ENCODE data around the gene TOR4A.

Gene TOR4A

DNA sequence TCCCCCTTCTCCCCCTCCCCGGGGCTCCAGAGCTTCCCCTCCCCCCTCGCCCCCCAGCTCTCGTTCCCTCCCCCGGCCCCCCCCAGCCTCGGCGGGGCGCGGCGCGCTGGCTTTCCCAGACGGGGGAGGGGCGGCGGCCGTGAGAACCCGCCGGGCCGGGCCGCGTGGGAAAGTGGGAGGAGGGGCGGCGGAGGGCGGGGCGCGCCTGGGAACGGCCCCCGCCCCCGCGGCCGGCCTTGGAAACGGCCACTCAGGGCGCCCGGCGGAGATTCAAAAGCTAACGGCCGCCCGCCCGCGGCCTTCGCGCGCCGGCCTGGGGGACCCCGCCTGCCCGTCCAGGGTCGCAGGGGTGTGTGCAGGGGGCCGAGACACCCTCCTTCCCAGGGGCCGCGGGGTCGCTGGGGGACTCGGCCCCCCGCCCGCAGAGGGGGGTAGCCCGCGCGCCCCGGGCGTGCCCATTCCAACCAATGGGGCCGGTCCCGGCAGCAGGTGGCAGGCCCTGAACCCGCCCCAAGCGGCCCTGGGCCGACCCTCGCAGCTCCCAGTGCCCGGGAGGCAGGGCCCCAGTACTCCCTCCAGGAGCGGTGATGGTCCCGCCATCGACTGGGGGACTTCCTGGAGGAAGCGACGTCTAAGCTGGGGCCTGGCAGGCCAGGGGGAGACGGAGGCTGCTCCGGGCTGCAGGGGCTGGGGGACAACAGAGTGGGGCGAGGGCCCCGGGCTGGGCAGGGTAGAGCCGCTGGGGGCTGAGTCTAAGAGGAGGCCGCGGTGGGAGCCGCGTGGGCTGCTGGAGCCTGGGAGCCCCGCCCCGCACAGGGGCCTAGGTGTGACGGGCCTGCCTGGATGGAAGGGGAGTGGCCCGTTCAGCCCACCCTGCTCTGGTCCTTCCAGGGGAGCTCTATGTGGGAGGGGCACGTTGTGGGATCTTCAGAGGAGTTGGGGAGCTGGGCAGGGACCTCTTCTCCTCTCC is 38.8 kb downstream of the TOR4A start:
- no peak for ATAC-seq (replicated peaks; ENCODE audit: extremely low read depth, poor library complexity, severe bottlenecking)
- Mint-ChIP-seq H3K27ac (ENCODE audit: low read depth) (no peak overlapping the region), H3K9me3 (no peaks in the 10 kb centered on the region), H3K36me3 (ENCODE audit: insufficient read depth) (no peaks in the 10 kb centered on the region), H3K4me3 (no peak overlapping the region), H3K4me1 (no peaks in the 10 kb centered on the region), H3K27me3 (no peaks in the 10 kb centered on the region)
- peak in 1 of 2 donors; percentile 9 for DNase-seq (ENCODE audit: low spot score in 2 of 2)

DNA sequence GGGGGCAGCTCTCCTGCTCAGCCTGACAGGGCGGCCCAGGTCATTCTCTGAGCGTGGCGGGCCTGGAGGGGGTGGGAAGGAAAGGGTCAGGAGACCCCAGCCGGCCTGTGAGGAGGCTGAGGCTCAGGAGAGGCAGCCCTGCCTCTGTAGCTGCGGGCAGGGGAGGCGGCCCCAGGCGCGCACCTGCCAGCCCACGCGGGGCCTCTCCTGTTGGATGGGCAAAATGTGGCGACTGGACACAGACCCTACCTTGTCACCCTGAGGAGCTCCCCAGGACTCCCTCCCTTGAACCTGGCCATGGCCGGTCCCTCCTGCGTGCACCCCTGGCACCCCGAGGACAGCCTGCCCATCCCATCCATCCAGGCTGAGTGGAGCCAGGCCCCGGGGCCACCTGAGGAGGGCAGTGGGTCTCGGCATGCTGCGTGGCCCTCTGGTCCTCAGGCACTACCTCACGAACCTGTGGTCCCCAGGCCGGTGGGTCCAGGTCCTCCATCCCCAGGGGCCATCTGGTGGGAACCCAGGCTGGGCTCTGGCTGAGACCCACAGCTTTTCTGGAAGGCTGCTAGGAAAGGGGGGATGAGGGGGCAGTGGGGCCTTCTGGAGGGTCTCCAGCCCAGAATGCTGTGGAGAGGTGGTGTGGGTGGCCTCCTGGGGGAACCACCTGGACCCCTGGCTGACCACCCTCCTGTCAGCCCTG is 39.6 kb downstream of the TOR4A start:
- no peaks in the 10 kb centered on the region for H3K9me3 Mint-ChIP-seq
- H3K36me3 Mint-ChIP-seq (ENCODE audit: insufficient read depth): no peaks in the 10 kb centered on the region
- H3K4me3 Mint-ChIP-seq: no peak overlapping the region
- no peak for ATAC-seq (replicated peaks; ENCODE audit: extremely low read depth, poor library complexity, severe bottlenecking)
- no peaks in the 10 kb centered on the region for H3K4me1 Mint-ChIP-seq
- H3K27ac Mint-ChIP-seq (ENCODE audit: low read depth): no peak overlapping the region
- H3K27me3 Mint-ChIP-seq: no peaks in the 10 kb centered on the region
- no peak for DNase-seq (ENCODE audit: low spot score in 2 of 2)

DNA sequence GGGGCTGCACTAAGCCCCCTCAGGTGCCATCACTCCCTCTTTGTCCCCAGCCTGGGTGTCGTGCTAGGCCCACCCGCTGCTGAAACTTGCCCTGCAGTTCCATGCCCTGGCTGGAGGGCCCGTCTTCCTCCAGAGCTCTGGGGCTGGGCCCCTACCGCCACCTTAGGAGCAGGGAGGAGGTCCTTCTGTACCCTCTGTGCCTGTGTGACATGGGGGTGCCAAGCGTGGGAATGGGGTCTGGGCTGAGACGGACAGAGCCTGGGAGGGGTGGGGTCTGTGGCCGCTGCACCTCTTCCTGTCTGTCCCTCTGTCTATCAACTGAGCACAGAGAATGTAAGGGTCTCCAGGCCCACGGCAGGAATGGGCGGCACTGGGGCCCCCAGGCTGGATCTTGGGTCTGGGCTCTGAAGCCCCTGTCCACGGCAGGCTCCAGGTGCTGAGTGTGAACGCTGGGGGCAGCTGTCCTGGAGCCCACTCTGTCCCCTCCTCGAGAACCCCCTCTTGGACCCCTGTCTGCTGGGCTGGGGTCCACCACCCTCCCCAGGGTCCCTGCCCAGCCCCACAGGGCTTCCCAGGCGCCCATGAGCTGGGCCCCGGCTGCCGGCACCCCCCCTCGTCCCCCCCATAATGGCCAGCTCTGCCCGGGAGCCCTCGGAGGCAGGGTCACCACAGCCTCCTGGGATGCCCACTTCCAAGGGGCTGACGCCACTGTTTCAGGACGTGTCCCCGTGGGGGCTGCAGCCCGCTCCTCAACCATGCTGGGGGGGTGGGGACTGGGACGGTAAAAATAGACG is 40.4 kb downstream of the TOR4A start:
- no peak overlapping the region for H3K4me3 Mint-ChIP-seq
- no peaks in the 10 kb centered on the region for H3K9me3 Mint-ChIP-seq
- H3K27ac Mint-ChIP-seq (ENCODE audit: low read depth): no peak overlapping the region
- H3K36me3 Mint-ChIP-seq (ENCODE audit: insufficient read depth): no peaks in the 10 kb centered on the region
- H3K27me3 Mint-ChIP-seq: no peaks in the 10 kb centered on the region
- ATAC-seq (replicated peaks; ENCODE audit: extremely low read depth, poor library complexity, severe bottlenecking) (no peak), DNase-seq (ENCODE audit: low spot score in 2 of 2) (no peak)
- no peaks in the 10 kb centered on the region for H3K4me1 Mint-ChIP-seq

DNA sequence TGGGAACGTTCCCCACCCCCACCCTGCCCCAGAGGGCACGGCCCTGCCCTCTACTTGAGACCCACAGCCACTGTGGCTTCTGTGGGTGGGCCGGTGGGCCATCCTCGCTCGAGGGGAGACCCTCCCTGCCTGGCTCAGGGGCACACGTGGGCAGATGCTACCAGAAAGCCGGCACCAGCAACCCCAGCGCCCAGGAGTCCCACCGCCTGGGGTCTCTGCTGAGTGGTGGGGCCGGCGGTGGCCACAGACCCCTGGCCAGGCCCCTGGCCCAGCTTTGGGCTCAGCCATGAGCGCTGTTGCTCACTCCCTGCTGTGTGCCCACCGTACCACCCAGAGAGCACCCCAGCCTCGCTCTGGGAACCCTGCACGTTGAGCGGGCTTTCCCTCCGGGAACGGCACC is 41.1 kb downstream of the TOR4A start:
- no peak for DNase-seq (ENCODE audit: low spot score in 2 of 2)
- Mint-ChIP-seq H3K27ac (ENCODE audit: low read depth) (no peak overlapping the region), H3K4me1 (no peaks in the 10 kb centered on the region), H3K36me3 (ENCODE audit: insufficient read depth) (no peaks in the 10 kb centered on the region), H3K4me3 (no peak overlapping the region), H3K27me3 (no peaks in the 10 kb centered on the region), H3K9me3 (no peaks in the 10 kb centered on the region)
- ATAC-seq (replicated peaks; ENCODE audit: extremely low read depth, poor library complexity, severe bottlenecking): no peak

DNA sequence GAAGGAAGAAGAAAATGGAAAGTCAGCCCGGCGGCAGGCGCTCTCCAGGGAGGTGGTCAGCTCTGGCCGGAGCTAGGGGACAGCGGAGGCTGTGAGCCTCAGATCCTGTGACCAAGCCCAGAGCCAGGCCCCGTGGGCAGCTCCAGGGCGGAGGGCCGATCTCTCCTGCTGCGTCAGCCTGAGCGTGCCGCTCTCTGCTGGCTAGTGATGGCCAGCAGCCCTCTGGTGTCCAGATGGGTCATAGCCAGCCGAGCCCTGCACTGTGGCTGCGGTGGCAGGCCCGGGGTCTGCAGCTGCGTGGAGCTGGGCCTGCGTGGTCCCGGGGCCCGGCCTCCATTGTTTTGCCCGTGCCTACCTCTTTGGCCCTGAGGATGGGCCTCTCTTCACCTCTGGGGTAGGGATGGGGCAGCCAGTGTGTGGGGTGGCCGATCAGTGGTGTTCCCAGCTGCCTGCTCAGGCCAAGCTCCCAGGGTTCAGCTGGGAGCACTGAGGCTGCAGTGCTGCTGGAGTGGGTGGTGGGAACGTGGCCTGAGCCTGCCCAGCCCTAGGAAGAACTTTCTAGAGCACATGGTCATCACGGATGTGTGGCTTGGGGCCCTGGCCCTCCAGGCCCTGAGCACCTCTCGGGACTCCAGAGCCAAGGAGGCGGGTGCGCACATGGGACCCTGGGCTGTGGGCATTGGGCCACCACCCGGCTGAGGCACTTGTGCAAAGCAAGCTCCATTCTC is 41.6 kb downstream of the TOR4A start:
- no peaks in the 10 kb centered on the region for H3K4me1 Mint-ChIP-seq
- H3K9me3 Mint-ChIP-seq: no peaks in the 10 kb centered on the region
- DNase-seq (ENCODE audit: low spot score in 2 of 2) (no peak), ATAC-seq (replicated peaks; ENCODE audit: extremely low read depth, poor library complexity, severe bottlenecking) (no peak)
- H3K4me3 Mint-ChIP-seq: no peak overlapping the region
- no peaks in the 10 kb centered on the region for H3K36me3 Mint-ChIP-seq (ENCODE audit: insufficient read depth)
- no peaks in the 10 kb centered on the region for H3K27me3 Mint-ChIP-seq
- no peak overlapping the region for H3K27ac Mint-ChIP-seq (ENCODE audit: low read depth)

DNA sequence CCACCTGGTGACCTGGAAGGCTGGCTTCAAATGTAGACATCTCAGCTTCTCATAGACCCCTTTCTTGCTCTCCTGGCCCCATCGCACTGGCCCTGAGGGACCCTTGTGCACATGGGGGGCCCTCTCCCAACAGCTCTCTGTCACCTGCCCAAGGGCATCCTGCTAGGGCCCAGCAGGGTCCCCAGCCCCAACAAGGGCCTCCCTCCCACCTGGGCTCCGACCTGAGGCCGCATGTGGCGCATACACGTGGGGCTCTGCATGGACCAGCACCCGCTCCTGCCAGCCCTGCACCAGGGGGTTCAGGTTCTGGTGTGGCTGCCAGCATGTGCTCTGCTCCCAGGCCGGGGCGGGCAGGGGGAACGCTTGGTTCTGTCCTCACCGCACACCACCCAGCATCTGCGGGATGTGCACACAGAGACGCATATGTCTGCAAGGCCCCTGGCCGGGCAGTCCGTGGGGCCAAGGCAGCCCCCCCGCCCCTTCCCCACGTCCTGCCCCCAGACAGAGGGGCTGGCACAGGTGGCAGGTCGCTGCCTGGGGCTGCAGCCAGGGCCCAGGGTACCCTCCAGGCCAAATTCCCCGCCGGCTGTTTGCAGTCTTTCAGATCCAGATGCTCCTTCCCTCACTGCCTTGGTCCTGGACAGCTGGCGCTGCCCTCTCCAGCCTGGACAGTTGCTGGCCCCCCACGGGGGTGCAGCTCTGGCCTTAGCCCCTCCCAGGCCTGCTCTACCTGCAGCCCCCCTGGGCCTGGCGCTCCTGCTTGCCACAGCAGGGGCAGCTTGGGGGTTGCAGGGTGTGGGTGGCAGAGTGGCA is 42.4 kb downstream of the TOR4A start:
- DNase-seq (ENCODE audit: low spot score in 2 of 2) (no peak), ATAC-seq (replicated peaks; ENCODE audit: extremely low read depth, poor library complexity, severe bottlenecking) (no peak)
- Mint-ChIP-seq H3K27ac (ENCODE audit: low read depth) (no peak overlapping the region), H3K4me1 (no peaks in the 10 kb centered on the region), H3K4me3 (no peak overlapping the region), H3K9me3 (no peaks in the 10 kb centered on the region), H3K27me3 (peaks cover 3% of the 10 kb centered on the region), H3K36me3 (ENCODE audit: insufficient read depth) (no peaks in the 10 kb centered on the region)

DNA sequence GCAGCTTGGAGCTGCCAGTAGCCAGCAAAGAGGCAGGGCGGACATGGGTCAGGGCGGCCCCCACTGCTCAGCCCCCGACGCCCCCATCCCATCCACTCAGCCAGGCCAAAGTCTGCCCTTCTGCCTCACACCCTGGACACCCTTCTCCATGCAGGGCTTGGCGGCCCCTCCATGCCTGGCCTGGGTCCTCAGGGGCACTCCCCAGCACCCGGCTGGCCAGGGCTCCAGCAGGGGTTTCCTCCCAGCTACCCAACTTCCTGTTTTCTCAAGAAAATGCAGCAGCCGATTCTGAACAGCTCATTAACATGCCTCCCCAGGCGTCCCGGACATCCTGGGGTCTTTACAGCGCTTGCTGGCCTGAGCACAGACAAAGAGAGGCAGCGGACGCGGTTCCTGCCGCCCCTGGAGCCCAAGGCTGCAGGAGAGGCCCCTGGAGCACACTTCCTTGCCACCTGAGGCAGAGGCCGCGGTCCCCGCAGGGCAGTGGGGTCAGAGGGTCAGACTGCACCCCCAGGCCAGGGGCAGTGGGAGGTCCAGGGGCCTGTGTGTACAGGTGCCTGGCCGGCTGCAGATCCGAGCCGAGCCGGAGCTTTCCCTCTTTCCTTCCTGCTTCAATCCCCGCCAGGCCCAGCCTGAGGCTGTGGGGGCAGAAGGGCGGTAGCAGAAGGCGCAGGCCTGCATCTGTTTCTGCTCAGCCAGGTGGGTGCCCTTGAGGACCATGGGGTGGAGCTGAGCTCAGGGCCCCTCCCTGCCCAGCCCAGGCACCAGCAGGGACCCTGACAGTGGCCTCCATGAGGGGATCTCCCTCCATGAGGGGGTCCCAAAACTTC is 43.2 kb downstream of the TOR4A start:
- H3K9me3 Mint-ChIP-seq: no peaks in the 10 kb centered on the region
- H3K4me1 Mint-ChIP-seq: no peaks in the 10 kb centered on the region
- no peak for ATAC-seq (replicated peaks; ENCODE audit: extremely low read depth, poor library complexity, severe bottlenecking)
- H3K36me3 Mint-ChIP-seq (ENCODE audit: insufficient read depth): peaks cover 2% of the 10 kb centered on the region
- no peak for DNase-seq (ENCODE audit: low spot score in 2 of 2)
- H3K27ac Mint-ChIP-seq (ENCODE audit: low read depth): no peak overlapping the region
- H3K27me3 Mint-ChIP-seq: peaks cover 12% of the 10 kb centered on the region
- no peak overlapping the region for H3K4me3 Mint-ChIP-seq

DNA sequence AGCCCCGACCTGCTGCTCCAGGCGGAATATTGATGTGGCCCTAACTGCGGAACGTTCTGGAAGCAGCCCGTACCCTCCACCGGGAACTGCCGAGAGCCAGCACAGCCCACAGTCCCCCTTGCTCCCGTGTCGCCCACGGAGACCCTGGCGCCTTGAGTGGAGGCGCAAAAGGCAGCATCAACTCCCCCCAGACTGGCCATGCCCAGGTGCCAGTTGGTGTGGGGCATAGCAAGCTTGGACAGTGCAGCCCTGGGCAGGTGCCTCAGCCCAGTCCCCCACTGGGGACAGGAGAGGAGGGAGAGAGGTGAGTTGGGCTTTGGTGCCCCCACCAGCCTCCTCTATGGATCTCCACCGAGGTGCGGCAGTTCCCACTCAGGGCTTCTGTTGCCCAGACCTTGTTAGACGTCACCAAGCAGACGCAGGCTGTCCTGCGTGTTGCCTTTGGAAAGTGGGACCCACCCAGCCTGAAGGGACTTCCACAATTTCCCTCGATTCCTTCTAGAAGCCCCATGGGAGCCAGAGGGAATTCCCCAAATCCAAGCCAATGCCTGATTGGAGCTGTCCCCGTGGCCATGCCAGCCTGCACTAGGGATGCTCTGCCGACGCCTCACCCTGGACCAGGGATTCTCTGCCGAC is 44.3 kb downstream of the TOR4A start:
- Mint-ChIP-seq H3K27ac (ENCODE audit: low read depth) (no peak overlapping the region), H3K36me3 (ENCODE audit: insufficient read depth) (peaks cover 4% of the 10 kb centered on the region), H3K4me1 (peaks cover 3% of the 10 kb centered on the region), H3K9me3 (no peaks in the 10 kb centered on the region), H3K4me3 (no peak overlapping the region), H3K27me3 (peaks cover 22% of the 10 kb centered on the region)
- no peak for ATAC-seq (replicated peaks; ENCODE audit: extremely low read depth, poor library complexity, severe bottlenecking)
- no peak for DNase-seq (ENCODE audit: low spot score in 2 of 2)

DNA sequence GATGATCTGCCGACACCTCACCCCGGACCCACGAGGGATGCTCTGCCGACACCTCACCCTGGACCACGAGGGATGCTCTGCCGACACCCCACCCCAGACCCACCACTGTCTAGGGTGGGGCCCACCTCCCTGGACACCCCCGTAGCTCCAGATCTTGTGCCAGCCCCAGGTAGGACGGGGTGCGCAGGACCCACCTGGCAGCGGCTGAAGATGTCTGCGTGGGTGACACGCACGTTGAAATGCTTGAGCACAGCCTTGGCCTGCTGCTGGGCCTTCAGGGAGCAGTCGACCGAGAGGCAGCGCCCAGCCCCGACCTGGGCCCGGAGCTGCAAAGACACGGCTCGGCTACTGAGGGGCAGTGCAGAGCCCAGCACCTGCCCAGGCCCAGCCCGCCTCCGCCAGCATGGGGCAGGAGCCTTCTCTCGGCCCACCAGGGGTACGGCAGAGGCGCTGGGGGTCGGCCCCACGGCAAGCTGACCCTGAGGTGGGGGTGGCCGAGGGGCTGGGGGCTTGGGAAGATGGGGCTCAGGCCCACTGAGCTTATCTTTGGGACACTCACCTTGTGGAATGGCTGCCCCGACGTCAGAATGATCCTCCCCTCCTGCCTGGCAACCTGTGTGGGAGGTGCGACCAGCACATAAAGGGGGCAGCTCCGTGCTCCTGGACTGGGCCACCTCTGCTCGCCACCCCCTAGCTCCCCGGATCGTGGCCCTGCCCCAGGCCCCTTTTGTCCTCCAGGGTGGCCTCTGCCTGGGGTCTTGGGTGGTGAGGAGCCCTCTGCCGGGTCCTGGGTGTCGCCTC is 46.2 kb downstream of the TOR4A start:
- H3K27me3 Mint-ChIP-seq: peaks cover 37% of the 10 kb centered on the region
- ATAC-seq (replicated peaks; ENCODE audit: extremely low read depth, poor library complexity, severe bottlenecking) (no peak), DNase-seq (ENCODE audit: low spot score in 2 of 2) (no peak)
- peaks cover 11% of the 10 kb centered on the region for H3K36me3 Mint-ChIP-seq (ENCODE audit: insufficient read depth)
- H3K4me1 Mint-ChIP-seq: peaks cover 4% of the 10 kb centered on the region
- H3K9me3 Mint-ChIP-seq: peaks cover 6% of the 10 kb centered on the region
- no peak overlapping the region for H3K27ac Mint-ChIP-seq (ENCODE audit: low read depth)
- H3K4me3 Mint-ChIP-seq: no peak overlapping the region

DNA sequence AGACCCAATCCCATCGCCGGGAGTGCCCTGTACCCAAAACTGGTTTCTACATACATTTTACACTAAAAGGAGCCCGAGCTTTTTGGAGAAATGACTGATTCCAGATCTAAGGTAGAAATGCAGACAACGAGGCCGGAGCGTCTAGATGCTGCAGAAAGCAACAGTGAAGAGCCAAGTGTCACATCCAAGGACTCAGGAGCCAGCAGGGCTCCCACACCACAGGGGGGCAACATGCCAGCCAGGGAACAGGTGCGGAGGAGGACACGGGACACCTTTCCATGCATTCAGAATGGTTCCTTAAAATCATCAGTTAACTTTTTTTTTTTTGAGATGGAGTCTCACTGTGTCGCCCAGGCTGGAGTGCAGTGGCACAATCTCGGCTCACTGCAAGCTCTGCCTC is 47.6 kb downstream of the TOR4A start:
- peaks cover 6% of the 10 kb centered on the region for H3K9me3 Mint-ChIP-seq
- no peak overlapping the region for H3K4me3 Mint-ChIP-seq
- H3K4me1 Mint-ChIP-seq: peaks cover 4% of the 10 kb centered on the region
- peaks cover 13% of the 10 kb centered on the region for H3K36me3 Mint-ChIP-seq (ENCODE audit: insufficient read depth)
- H3K27me3 Mint-ChIP-seq: peaks cover 37% of the 10 kb centered on the region
- no peak for DNase-seq (ENCODE audit: low spot score in 2 of 2)
- no peak overlapping the region for H3K27ac Mint-ChIP-seq (ENCODE audit: low read depth)
- ATAC-seq (replicated peaks; ENCODE audit: extremely low read depth, poor library complexity, severe bottlenecking): no peak
